ENCODE results near the gene BCAS3.

Gene BCAS3

DNA sequence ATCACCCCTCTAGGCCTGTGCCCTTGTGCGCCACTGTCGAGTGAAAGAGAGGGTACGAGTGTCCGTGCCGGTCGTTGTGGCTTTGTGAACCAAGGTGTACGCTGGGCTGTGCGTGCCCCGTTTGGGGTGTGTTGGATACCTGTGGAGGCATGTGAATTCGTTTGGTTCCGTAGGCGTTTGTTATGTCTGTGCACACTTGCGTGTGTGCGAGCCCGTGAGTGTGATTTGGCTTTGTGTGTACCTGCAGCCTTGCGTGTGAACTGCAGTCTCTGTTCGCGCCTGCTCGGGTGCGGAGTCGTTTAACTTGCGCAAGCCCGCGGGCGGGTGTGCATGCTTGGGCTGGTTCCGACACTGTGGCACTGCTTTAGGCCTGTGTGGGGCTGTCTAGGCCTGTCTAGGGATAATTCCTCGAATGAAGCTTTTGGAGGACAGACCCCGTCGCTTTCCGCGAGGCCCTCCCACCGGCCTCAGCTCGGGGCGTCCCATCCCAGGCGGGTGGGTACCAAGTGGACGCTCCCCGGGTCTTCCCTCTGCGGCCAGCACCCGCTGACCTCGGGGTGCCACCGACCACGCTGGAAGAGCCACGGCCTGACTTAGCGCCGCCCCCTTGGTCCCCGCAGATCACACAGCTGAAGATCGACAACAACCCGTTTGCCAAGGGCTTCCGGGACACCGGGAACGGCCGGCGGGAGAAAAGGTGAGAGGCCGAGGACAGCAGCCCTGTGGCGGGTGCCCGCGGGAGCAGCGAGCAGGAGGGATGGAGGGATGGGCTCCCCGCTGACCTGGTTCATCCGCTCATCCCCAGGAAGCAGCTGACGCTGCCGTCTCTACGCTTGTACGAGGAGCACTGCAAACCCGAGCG, 726.4 kb downstream of the BCAS3 start:
- Histone ChIP-seq H3K27ac (ENCODE audit: low read length, poor library complexity, severe bottlenecking) (no peak overlapping the region), H3K27me3 (ENCODE audit: control insufficient read depth in 1 of 2, insufficient read depth in 1 of 2, low read length in 2 of 2) (peaks cover 0 to 81% of the 10 kb centered on the region in 2 experiments), H3K36me3 (ENCODE audit: control insufficient read depth in 1 of 2, insufficient read depth in 2 of 2, low read depth in 1 of 2, low read length in 2 of 2) (peaks cover 2 to 54% of the 10 kb centered on the region in 2 experiments), H3K4me3 (ENCODE audit: insufficient read depth in 1 of 2, low read depth in 1 of 2, low read length in 2 of 2) (peak overlapping the region; percentile 7 to 49), H2BK120ac (ENCODE audit: low read depth, low read length) (no peak overlapping the region), H3K18ac (ENCODE audit: low read depth in 1 of 2, low read length in 2 of 2) (peak overlapping the region; percentile 66 to 81), H3K14ac (ENCODE audit: low read length in 2 of 2) (peak overlapping the region in 1 of 2 experiments; percentile 98), H2BK5ac (ENCODE audit: low read depth, low read length, poor library complexity, severe bottlenecking) (no peak overlapping the region), H2AFZ (ENCODE audit: low read depth, low read length) (no peak overlapping the region), H3K79me1 (replicated peaks; ENCODE audit: low read length, poor library complexity, severe bottlenecking) (no peaks in the 10 kb centered on the region), H2BK12ac (ENCODE audit: low read length in 2 of 2) (peak overlapping the region; percentile 15 to 65), H4K91ac (ENCODE audit: low read length) (peak overlapping the region; percentile 21), H2AK5ac (ENCODE audit: low read length, severe bottlenecking) (no peak overlapping the region), H2BK15ac (ENCODE audit: low read depth, poor library complexity, severe bottlenecking) (peak overlapping the region; percentile 54), H3K4me1 (ENCODE audit: control insufficient read depth, insufficient read depth, low read depth, low read length) (peaks cover 36% of the 10 kb centered on the region), H4K8ac (ENCODE audit: low read length) (peak overlapping the region; percentile 49), H3K23ac (ENCODE audit: low read length in 2 of 2) (peak overlapping the region in 1 of 2 experiments; percentile 99), H3K9me3 (ENCODE audit: control insufficient read depth, low read length) (no peaks in the 10 kb centered on the region), H3K4ac (ENCODE audit: low read depth in 1 of 2, low read length in 2 of 2) (peak overlapping the region in 1 of 2 experiments; percentile 77), H3K9ac (ENCODE audit: low read length) (no peak overlapping the region), H3K4me2 (ENCODE audit: low read length, poor library complexity, severe bottlenecking) (no peak overlapping the region)
- 34% methylated on average over 61 of the region's 66 CpGs for WGBS
- peak; percentile 42 for DNase-seq

GRCh38 chr17:61404663-61404912, 726.9 kb downstream of the BCAS3 start:
- Histone ChIP-seq H4K91ac (ENCODE audit: low read length) (no peak overlapping the region), H2BK15ac (ENCODE audit: low read depth, poor library complexity, severe bottlenecking) (peak overlapping the region; percentile 54), H3K9ac (ENCODE audit: low read length) (no peak overlapping the region), H4K8ac (ENCODE audit: low read length) (no peak overlapping the region), H3K27me3 (ENCODE audit: control insufficient read depth in 1 of 2, insufficient read depth in 1 of 2, low read length in 2 of 2) (peaks cover 0 to 81% of the 10 kb centered on the region in 2 experiments), H2BK12ac (ENCODE audit: low read length in 2 of 2) (peak overlapping the region in 1 of 2 experiments; percentile 15), H2BK5ac (ENCODE audit: low read depth, low read length, poor library complexity, severe bottlenecking) (no peak overlapping the region), H3K4me2 (ENCODE audit: low read length, poor library complexity, severe bottlenecking) (no peak overlapping the region), H3K9me3 (ENCODE audit: control insufficient read depth, low read length) (no peaks in the 10 kb centered on the region), H2AFZ (ENCODE audit: low read depth, low read length) (no peak overlapping the region), H2AK5ac (ENCODE audit: low read length, severe bottlenecking) (no peak overlapping the region), H3K18ac (ENCODE audit: low read depth in 1 of 2, low read length in 2 of 2) (peak overlapping the region; percentile 19 to 48), H3K4me3 (ENCODE audit: insufficient read depth in 1 of 2, low read depth in 1 of 2, low read length in 2 of 2) (peak overlapping the region in 1 of 2 experiments; percentile 0), H3K23ac (ENCODE audit: low read length in 2 of 2) (peak overlapping the region in 1 of 2 experiments; percentile 77), H3K14ac (ENCODE audit: low read length in 2 of 2) (no peak overlapping the region), H3K27ac (ENCODE audit: low read length, poor library complexity, severe bottlenecking) (no peak overlapping the region), H2BK120ac (ENCODE audit: low read depth, low read length) (no peak overlapping the region), H3K79me1 (replicated peaks; ENCODE audit: low read length, poor library complexity, severe bottlenecking) (no peaks in the 10 kb centered on the region), H3K36me3 (ENCODE audit: control insufficient read depth in 1 of 2, insufficient read depth in 2 of 2, low read depth in 1 of 2, low read length in 2 of 2) (peaks cover 2 to 54% of the 10 kb centered on the region in 2 experiments), H3K4ac (ENCODE audit: low read depth in 1 of 2, low read length in 2 of 2) (no peak overlapping the region), H3K4me1 (ENCODE audit: control insufficient read depth, insufficient read depth, low read depth, low read length) (peaks cover 34% of the 10 kb centered on the region)
- WGBS, result 15% methylated on average over 25 of the region's 27 CpGs
- no peak for DNase-seq

GRCh38 chr17:61404913-61405685, 727.4 kb downstream of the BCAS3 start:
- Histone ChIP-seq H3K4me3 (ENCODE audit: insufficient read depth in 1 of 2, low read depth in 1 of 2, low read length in 2 of 2) (no peak overlapping the region), H3K4me1 (ENCODE audit: control insufficient read depth, insufficient read depth, low read depth, low read length) (peaks cover 33% of the 10 kb centered on the region), H3K79me1 (replicated peaks; ENCODE audit: low read length, poor library complexity, severe bottlenecking) (no peaks in the 10 kb centered on the region), H4K91ac (ENCODE audit: low read length) (no peak overlapping the region), H3K27ac (ENCODE audit: low read length, poor library complexity, severe bottlenecking) (no peak overlapping the region), H2BK15ac (ENCODE audit: low read depth, poor library complexity, severe bottlenecking) (no peak overlapping the region), H3K18ac (ENCODE audit: low read depth in 1 of 2, low read length in 2 of 2) (peak overlapping the region; percentile 19 to 48), H3K9me3 (ENCODE audit: control insufficient read depth, low read length) (no peaks in the 10 kb centered on the region), H3K9ac (ENCODE audit: low read length) (no peak overlapping the region), H2BK12ac (ENCODE audit: low read length in 2 of 2) (peak overlapping the region in 1 of 2 experiments; percentile 49), H3K36me3 (ENCODE audit: control insufficient read depth in 1 of 2, insufficient read depth in 2 of 2, low read depth in 1 of 2, low read length in 2 of 2) (peaks cover 2 to 54% of the 10 kb centered on the region in 2 experiments), H4K8ac (ENCODE audit: low read length) (peak overlapping the region; percentile 45), H3K4me2 (ENCODE audit: low read length, poor library complexity, severe bottlenecking) (peak overlapping the region; percentile 52), H2BK120ac (ENCODE audit: low read depth, low read length) (no peak overlapping the region), H3K27me3 (ENCODE audit: control insufficient read depth in 1 of 2, insufficient read depth in 1 of 2, low read length in 2 of 2) (peaks cover 0 to 82% of the 10 kb centered on the region in 2 experiments), H2AFZ (ENCODE audit: low read depth, low read length) (no peak overlapping the region), H3K14ac (ENCODE audit: low read length in 2 of 2) (peak overlapping the region in 1 of 2 experiments; percentile 9), H3K23ac (ENCODE audit: low read length in 2 of 2) (peak overlapping the region in 1 of 2 experiments; percentile 73), H2AK5ac (ENCODE audit: low read length, severe bottlenecking) (no peak overlapping the region), H3K4ac (ENCODE audit: low read depth in 1 of 2, low read length in 2 of 2) (no peak overlapping the region), H2BK5ac (ENCODE audit: low read depth, low read length, poor library complexity, severe bottlenecking) (no peak overlapping the region)
- DNase-seq, result no peak
- WGBS, result 59% methylated on average over 65 of the region's 71 CpGs

Data from mesenchymal stem cell (in vitro differentiated cells and primary cell).